Heart right ventricle (tissue), 16 donors: ENCODE data around the gene GRIN3A. TPM values are rescaled to one million over a fixed set of nuclear protein-coding genes. Genes with fewer than 3 reads are reported as not detected.

Experiments used
- ATAC-seq, 8 donors: fragments of 200-7000 bp; cut with Tn5 transposase; one replicate each; pipeline ENCODE4 v1.9.1; 2020; ENCODE audit warnings: mild to moderate bottlenecking in 8 of 8, moderate library complexity in 8 of 8, moderate number of reproducible peaks in 1 of 8
- DNase-seq, 2 donors: peaks; one replicate each; pipeline ENCODE4 v3.0.0-alpha.2; 2020
- H3K27ac ChIP-seq, 10 donors: fragments of 200-600 bp; sonication (generic) in 2 of 10; one replicate each; pipeline versions ENCODE4 v1.5.0 to v1.8.0; 2020 to 2022; ENCODE audit warnings: mild to moderate bottlenecking in 3 of 10
- H3K27me3 ChIP-seq, 7 donors: fragments of 200-600 bp; one replicate each; pipeline ENCODE4 v1.8.0; 2021 to 2022; ENCODE audit warnings: mild to moderate bottlenecking in 2 of 7
- H3K36me3 ChIP-seq, 9 donors: fragments of 200-600 bp; sonication (generic) in 1 of 9; one replicate each; pipeline versions ENCODE4 v1.5.0 to v1.8.0; 2020 to 2022; ENCODE audit warnings: mild to moderate bottlenecking in 2 of 9
- H3K4me1 ChIP-seq, 9 donors: fragments of 200-600 bp; sonication (generic) in 1 of 9; one replicate each; pipeline versions ENCODE4 v1.5.0 to v1.8.0; 2020 to 2022; ENCODE audit warnings: mild to moderate bottlenecking in 4 of 9
- H3K4me3 ChIP-seq, 10 donors: fragments of 200-600 bp; sonication (generic) in 2 of 10; one replicate each; pipeline versions ENCODE4 v1.5.0 to v1.8.0; 2020 to 2022; ENCODE audit warnings: mild to moderate bottlenecking in 7 of 10, moderate library complexity in 2 of 10
- H3K9me3 ChIP-seq, 11 donors: fragments of 200-600 bp in 10 of 11; sonication (generic) in 2 of 11; one replicate each; pipeline versions ENCODE4 v1.5.0 to v1.8.0; 2013 to 2022; ENCODE audit warnings: mild to moderate bottlenecking in 2 of 11, control low read depth in 1 of 11, moderate library complexity in 1 of 11
- WGBS, 2 donors: extraction: QIAGEN DNeasy Blood & Tissue Kit; methylation state at CpG; one replicate each; pipeline ENCODE4 v1.1.7; 2013; ENCODE audit warnings: inconsistent platforms in 1 of 2; 5-methylcytosine and 5-hydroxymethylcytosine counted together
- intact Hi-C, 10 donors: fragments of 100-400 bp; cut with DNase I; formaldehyde crosslinking; loops; one replicate each; pipeline versions ENCODE4 v1.11.1 to v1.14.2; 2022
- polyA plus RNA-seq, 2 donors: library from polyadenylated mRNA; stranded (reverse); fragments of 200-250 nt; gene quantifications; one replicate each; pipeline ENCODE4 v1.2.3, GENCODE V29; 2013
- total RNA-seq, 10 donors: library from RNA; stranded (reverse); fragmentation: NEBNext Ultra II Directional in 3 of 10; extraction: Animal tissue kit (Norgen Biotek cat#: 25700) in 3 of 10; gene quantifications; one replicate each; pipeline versions ENCODE4 v1.2.1 to v1.2.4, GENCODE V29; 2021 to 2023
- TF ChIP-seq, protein P1 (sequence below), 9 donors: fragments of 200-600 bp; sonication (generic) in 2 of 9; IDR thresholded peaks; one replicate each; pipeline versions ENCODE4 v1.5.0 to v1.8.0; 2021 to 2022; ENCODE audit warnings: antibody characterized with exemption in 9 of 9, mild to moderate bottlenecking in 5 of 9, moderate library complexity in 1 of 9
- donor health status: Arrhythmogenic right ventricular cardiomyopathy.
- donor health status: ischemic (EF 13 %, LVEDD 7.1; RV severe dilation, severe dysfunction).
- donor health status: healthy with polysubstance abuse.
- donor health status: DM: no; HTN: yes; CAD: no.
- donor health status: DM: no; HTN: no; CAD: no.
- donor health status: ischemic (EF 25% LVEDD 6.9; RV normal size, moderate dysfunction).
- donor health status: ischemic (EF 25% LVEDD 5.7; RV mildly dilated, moderate dysfunction).
- donor health status: healthy.
- donor health status: DM: yes; HTN: yes; CAD: no.
- donor health status: Ischemic cardiomyopathy.
- donor health status: ischemic (EF 35%, LVEDD 5.7; RV mildly dilated, moderate dysfunction).
- donor health status: nonischemic (EF 11% LVEDD 7.7; RV severe dilation, severe dysfunction).
- donor health status: DM: yes; HTN: yes; CAD: no.
- donor health status: PGD.
- donor health status: ischemic (EF 29% LVEDD 5.4; RV normal size, mild dysfunction).
- donor health status: nonischemic (EF 23%, LVEDD 6.1; RV moderate dilation, normal function).

GRIN3A gene
- total and polyA plus RNA-seq, 12 donors = 0.06 to 1.4 (median 0.33) TPM

DNA sequence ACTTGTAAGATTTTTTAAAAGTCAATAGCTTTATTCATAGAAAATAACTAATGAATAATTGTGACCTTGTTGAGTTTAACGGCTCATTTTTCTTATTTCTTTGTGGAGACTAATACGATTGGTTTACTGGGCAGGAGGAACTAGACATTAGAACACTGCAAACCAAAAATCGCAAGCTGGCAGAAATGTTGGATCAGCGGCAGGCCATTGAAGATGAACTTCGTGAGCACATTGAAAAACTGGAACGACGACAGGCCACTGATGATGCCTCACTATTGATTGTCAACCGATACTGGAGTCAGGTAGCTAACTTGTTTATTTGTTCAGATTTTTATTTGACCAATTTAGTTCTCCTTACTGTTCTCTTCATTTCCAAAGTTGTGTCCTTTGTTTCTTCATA is 198.4 kb downstream of the GRIN3A start:
- Histone ChIP-seq H3K4me3 (no peak overlapping the region), H3K27ac (no peak overlapping the region), H3K4me1 (peaks cover 0 to 34% (median 19%) of the 10 kb centered on the region in 9 donors), H3K27me3 (no peaks in the 10 kb centered on the region), H3K36me3 (peaks cover 0 to 100% (median 30%) of the 10 kb centered on the region in 9 donors), H3K9me3 (no peaks in the 10 kb centered on the region)
- TF ChIP-seq, protein P1, sequence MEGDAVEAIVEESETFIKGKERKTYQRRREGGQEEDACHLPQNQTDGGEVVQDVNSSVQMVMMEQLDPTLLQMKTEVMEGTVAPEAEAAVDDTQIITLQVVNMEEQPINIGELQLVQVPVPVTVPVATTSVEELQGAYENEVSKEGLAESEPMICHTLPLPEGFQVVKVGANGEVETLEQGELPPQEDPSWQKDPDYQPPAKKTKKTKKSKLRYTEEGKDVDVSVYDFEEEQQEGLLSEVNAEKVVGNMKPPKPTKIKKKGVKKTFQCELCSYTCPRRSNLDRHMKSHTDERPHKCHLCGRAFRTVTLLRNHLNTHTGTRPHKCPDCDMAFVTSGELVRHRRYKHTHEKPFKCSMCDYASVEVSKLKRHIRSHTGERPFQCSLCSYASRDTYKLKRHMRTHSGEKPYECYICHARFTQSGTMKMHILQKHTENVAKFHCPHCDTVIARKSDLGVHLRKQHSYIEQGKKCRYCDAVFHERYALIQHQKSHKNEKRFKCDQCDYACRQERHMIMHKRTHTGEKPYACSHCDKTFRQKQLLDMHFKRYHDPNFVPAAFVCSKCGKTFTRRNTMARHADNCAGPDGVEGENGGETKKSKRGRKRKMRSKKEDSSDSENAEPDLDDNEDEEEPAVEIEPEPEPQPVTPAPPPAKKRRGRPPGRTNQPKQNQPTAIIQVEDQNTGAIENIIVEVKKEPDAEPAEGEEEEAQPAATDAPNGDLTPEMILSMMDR (IDR thresholded peaks at IDR 0.05) = no peak
- WGBS, 2 donors = 94 to 96% methylated on average over 8 of the region's 8 CpGs
- ATAC-seq (no peak), DNase-seq (no peak)
- intact Hi-C loops = no loop called here

GRCh38 chr9:101536938-101537337 is 201.5 kb downstream of the GRIN3A start:
- Histone ChIP-seq H3K36me3 (peaks cover 0 to 69% (median 20%) of the 10 kb centered on the region in 9 donors), H3K4me1 (peaks cover 0 to 49% (median 34%) of the 10 kb centered on the region in 9 donors), H3K27ac (no peak overlapping the region), H3K4me3 (no peak overlapping the region), H3K9me3 (no peaks in the 10 kb centered on the region), H3K27me3 (no peaks in the 10 kb centered on the region)
- intact Hi-C loops = loop anchor here in 2 of 10 donors (10.0 kb wide), 1 partner anchor 142 kb away; the partner anchor contains the start of genes MRPL50 (in 2 of the 2) and ZNF189 (in 2 of the 2)
- ATAC-seq = no peak
- WGBS, 2 donors = 84 to 88% methylated on average over 2 of the region's 2 CpGs
- TF ChIP-seq, protein P1 (IDR thresholded peaks at IDR 0.05) = no peak
- no peak for DNase-seq

DNA sequence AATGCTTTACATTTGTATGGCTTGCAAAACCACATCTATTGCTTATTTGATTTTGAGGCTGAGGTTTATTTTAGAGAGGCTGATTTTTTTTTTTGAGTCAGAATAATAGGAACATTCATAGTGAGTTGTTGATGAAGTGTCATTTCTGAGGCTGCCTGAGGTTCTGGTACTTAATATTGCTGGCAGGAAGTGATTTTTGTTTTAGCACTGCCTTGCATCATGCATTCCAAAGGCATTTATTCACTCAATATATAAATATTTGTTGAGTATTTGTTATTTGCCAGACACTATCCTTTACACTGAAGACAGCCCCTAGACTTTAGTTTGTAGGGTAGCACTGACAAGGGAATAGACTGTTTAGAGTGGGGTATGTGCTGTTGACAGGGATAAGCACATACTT is 202.1 kb downstream of the GRIN3A start:
- Histone ChIP-seq H3K9me3 (no peaks in the 10 kb centered on the region), H3K27me3 (no peaks in the 10 kb centered on the region), H3K36me3 (peaks cover 0 to 63% (median 17%) of the 10 kb centered on the region in 9 donors), H3K27ac (no peak overlapping the region), H3K4me1 (peaks cover 0 to 49% (median 34%) of the 10 kb centered on the region in 9 donors), H3K4me3 (no peak overlapping the region)
- TF ChIP-seq, protein P1 (IDR thresholded peaks at IDR 0.05) = no peak
- no peak for DNase-seq
- ATAC-seq = no peak
- intact Hi-C loops = loop anchor here in 2 of 10 donors (10.0 kb wide), 1 partner anchor 142 kb away; the partner anchor contains the start of genes MRPL50 (in 2 of the 2) and ZNF189 (in 2 of the 2)

DNA sequence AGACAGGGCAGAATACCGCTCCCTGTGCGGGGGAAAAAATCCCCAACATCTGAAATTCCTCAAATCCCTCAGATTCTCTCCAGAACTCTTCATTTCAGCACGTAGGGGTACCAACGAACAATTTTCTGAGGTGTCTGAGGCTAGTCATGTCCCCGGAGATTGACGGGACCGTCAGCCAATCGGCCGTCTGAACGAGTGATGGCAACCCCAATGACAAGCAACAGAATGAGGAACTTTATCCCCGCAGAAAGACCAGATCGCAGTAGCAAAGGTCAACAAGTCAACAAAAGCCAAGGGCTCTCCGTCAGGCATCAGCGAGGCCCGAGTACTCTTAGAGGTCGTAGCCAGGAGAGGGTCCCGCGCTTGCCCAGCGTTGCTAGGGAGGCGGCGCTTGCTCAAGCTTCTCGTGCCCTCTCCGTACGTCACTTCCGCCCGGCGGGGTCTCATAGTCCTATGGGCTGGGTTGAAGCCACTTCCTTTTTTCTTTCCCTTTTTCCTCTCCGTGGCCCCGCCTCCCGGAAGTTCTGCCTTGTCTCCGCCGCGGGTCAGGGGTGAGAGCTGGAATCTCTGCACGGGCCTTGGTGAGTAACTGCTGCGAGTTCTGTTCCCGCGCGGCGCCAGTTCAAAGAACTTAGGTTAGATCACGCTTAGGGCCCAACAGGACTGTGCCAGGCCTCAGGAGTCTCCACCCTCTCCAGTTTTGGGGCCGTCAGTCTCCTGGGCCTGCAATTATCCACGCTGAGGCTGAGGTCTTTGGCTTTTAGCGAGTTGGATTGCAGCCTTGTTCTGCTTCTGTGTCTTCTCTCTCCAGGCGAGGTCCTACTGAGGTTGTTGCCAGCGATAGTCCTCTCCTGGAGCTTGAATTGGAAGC is 204.9 kb downstream of the GRIN3A start, which contains the start of gene RNF20:
TSS of gene RNF20 (plus strand) at position 520 of the 871 bp plus-strand sequence. CDS start 1,571 bp downstream, outside the sequence.
- DNase-seq (peak; percentile 100), ATAC-seq (peak; percentile 98 to 99 (median 99))
- Histone ChIP-seq H3K27ac (peak within 1 kb of the TSS; percentile 83 to 96 (median 90)), H3K4me1 (peaks cover 0 to 46% (median 34%) of the 10 kb centered on the region in 9 donors), H3K36me3 (peaks cover 0 to 35% (median 3%) of the 10 kb centered on the region in 9 donors), H3K27me3 (no peaks in the 10 kb centered on the region), H3K4me3 (peak within 1 kb of the TSS; percentile 59 to 88 (median 75)), H3K9me3 (no peaks in the 10 kb centered on the region)
- intact Hi-C loops = loop anchor here in 7 of 10 donors (1.0 to 10.0 kb wide), 4 partner anchors 135 to 139 kb away; partner anchors contain the start of genes MRPL50 (in 7 of the 7) and ZNF189 (in 7 of the 7)
- TF ChIP-seq, protein P1 (IDR thresholded peaks at IDR 0.05) = no peak
- WGBS, 2 donors = 0% methylated on average over 45 of the region's 45 CpGs
